ENCODE data around the gene MYO3B. TPM values are rescaled to one million over a fixed set of nuclear protein-coding genes. Genes with fewer than 3 reads are reported as not detected.
"Not testable (repeated sequence)": the region's sequence is repeated elsewhere in the genome, so short reads cannot be mapped to it uniquely, and the experiment has no call there.

The MYO3B gene
- total RNA-seq, 1 experiment from 2014 or later = 0.63 TPM

DNA sequence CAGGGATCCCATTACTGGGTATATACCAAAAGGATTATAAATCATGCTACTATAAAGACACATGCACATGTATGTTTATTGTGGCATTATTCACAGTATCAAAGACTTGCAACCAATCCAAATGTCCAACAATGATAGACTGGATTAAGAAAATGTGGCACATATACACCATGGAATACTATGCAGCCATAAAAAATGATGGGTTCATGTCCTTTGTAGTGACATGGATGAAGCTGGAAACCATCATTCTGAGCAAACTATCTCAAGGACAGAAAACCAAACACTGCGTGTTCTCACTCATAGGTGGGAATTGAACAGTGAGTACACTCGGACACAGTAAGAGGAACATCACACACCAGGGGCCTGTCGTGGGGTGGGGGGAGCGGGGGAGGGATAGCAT, 457.1 kb downstream of the MYO3B start:
- H4K5ac ChIP-seq (ENCODE audit: insufficient read length, low read depth, low read length); H4K91ac ChIP-seq (ENCODE audit: insufficient read length, low read depth, low read length); H3K27ac Mint-ChIP-seq; H3K14ac ChIP-seq (ENCODE audit: insufficient read depth, low read length); DNase-seq; H3K23ac ChIP-seq (ENCODE audit: insufficient read length, low read depth, low read length); H3K4me3 Mint-ChIP-seq; H3K9ac ChIP-seq (ENCODE audit: extremely low read depth, insufficient read length, low read length); H3K18ac ChIP-seq (ENCODE audit: insufficient read length, low read depth, low read length); H3K9me3 ChIP-seq (ENCODE audit: control insufficient read depth, low read depth, low read length); H2BK20ac ChIP-seq (ENCODE audit: low read depth, low read length, poor library complexity, severe bottlenecking); H3K4me1 ChIP-seq (ENCODE audit: insufficient read depth, low read length); H3K56ac ChIP-seq (ENCODE audit: insufficient read length, low read depth, low read length); H3K23me2 ChIP-seq (ENCODE audit: insufficient read length, low read depth, low read length, poor library complexity, severe bottlenecking); H2BK15ac ChIP-seq (ENCODE audit: low read depth, low read length); H2AFZ ChIP-seq (ENCODE audit: low read length); H3K36me3 Mint-ChIP-seq (ENCODE audit: insufficient read depth in 1 of 3, low read depth in 3 of 3); H3T11ph ChIP-seq (ENCODE audit: low read length); H2BK5ac ChIP-seq (ENCODE audit: insufficient read length, low read length); H2BK120ac ChIP-seq (ENCODE audit: low read depth, low read length, poor library complexity, severe bottlenecking); H4K20me1 ChIP-seq (ENCODE audit: control insufficient read depth, insufficient read depth, insufficient read length); H3K27ac ChIP-seq (ENCODE audit: insufficient read length, low read depth, low read length); H3K79me2 ChIP-seq (ENCODE audit: insufficient read depth, low read length); H3K27me3 ChIP-seq (ENCODE audit: insufficient read depth, low read length); H3K4me2 ChIP-seq (ENCODE audit: insufficient read depth, insufficient read length, low read length); H2BK12ac ChIP-seq (ENCODE audit: insufficient read length, low read depth, low read length); H3K4ac ChIP-seq (ENCODE audit: low read depth, low read length); H4K8ac ChIP-seq (replicated peaks; ENCODE audit: insufficient read length, low read depth, low read length); H2AK5ac ChIP-seq (ENCODE audit: insufficient read length, low read length); H3K4me1 Mint-ChIP-seq; H3K79me1 ChIP-seq (ENCODE audit: insufficient read depth, low read depth, low read length, poor library complexity, severe bottlenecking): not testable (repeated sequence)
- Mint-ChIP-seq H3K9me3 (peaks cover 7 to 17% of the 10 kb centered on the region in 2 experiments), H3K27me3 (ENCODE audit: low read depth) (peaks cover 12% of the 10 kb centered on the region)
- no CpG with 5 or more reads among the region's 4 CpGs for WGBS (ENCODE audit: extremely low coverage, insufficient read length, low lambda C conversion rate)

All from H9 (cell line).